Neural crest cell (in vitro differentiated cells): Measurements from ENCODE around the gene RELB. TPM values are rescaled to one million over a fixed set of nuclear protein-coding genes. Genes with fewer than 3 reads are reported as not detected.

Experiments
- DNase-seq: peaks from one replicate; pipeline ENCODE4 v3.0.0; 2021; ENCODE audit warnings: low read depth, mixed read lengths, low spot score
- H3K27ac Mint-ChIP-seq: one replicate; pipeline ENCODE4 v1.8.0; 2021; ENCODE audit warnings: mild to moderate bottlenecking, mixed read lengths; ENCODE audit not compliant: unreplicated experiment
- H3K27me3 Mint-ChIP-seq: 2 replicates; pipeline ENCODE4 v1.8.0; 2021; ENCODE audit warnings: low read depth, mild to moderate bottlenecking, mixed read lengths
- H3K36me3 Mint-ChIP-seq: 2 replicates; pipeline ENCODE4 v1.8.0; 2021; ENCODE audit warnings: low read depth, mild to moderate bottlenecking, mixed read lengths
- H3K4me1 Mint-ChIP-seq: 2 replicates; pipeline ENCODE4 v1.8.0; 2021; ENCODE audit warnings: mixed read lengths
- H3K4me3 Mint-ChIP-seq: one replicate; pipeline ENCODE4 v1.8.0; 2021; ENCODE audit warnings: mild to moderate bottlenecking, mixed read lengths
- H3K9me3 Mint-ChIP-seq: 2 replicates; pipeline ENCODE4 v1.8.0; 2021; ENCODE audit warnings: mixed read lengths
- CTCF ChIP-seq: fragments of 200-600 bp; sonication (generic); conservative IDR thresholded peaks from 2 replicates; pipeline ENCODE4 v1.5.0; 2021; ENCODE audit warnings: antibody characterized with exemption, mild to moderate bottlenecking
- total RNA-seq: library from RNA; stranded (reverse); gene quantifications from 2 replicates; pipeline ENCODE4 v1.2.1, GENCODE V29; 2021

RELB gene
- total RNA-seq, 1 donor from 2014 or later = 3.1 TPM

- H3K4me3 Mint-ChIP-seq = peak overlapping the region; percentile 62
Observed at GRCh38 chr19:45037393-45038169, 36.3 kb downstream of the RELB start.

GRCh38 chr19:45038931-45039893, 37.9 kb downstream of the RELB start, which contains the start of gene CLASRP:
TSS of gene CLASRP (plus strand) at chr19:45039045. CDS start at chr19:45040213, 1,168 bp downstream.
- Mint-ChIP-seq H3K9me3 (no peaks in the 10 kb centered on the region), H3K4me3 (peak within 1 kb of the TSS; percentile 97), H3K4me1 (peaks cover 25% of the 10 kb centered on the region), H3K27ac (peak within 1 kb of the TSS; percentile 87), H3K36me3 (peaks cover 9% of the 10 kb centered on the region), H3K27me3 (no peaks in the 10 kb centered on the region)
- TF ChIP-seq CTCF = no peak
- DNase-seq = peak; percentile 89

More at GRCh38 chr19:45037393-45038169, 36.3 kb downstream of the RELB start:
- no peak overlapping the region for H3K27ac Mint-ChIP-seq
- no peaks in the 10 kb centered on the region for H3K27me3 Mint-ChIP-seq
- no peak for DNase-seq
- no peaks in the 10 kb centered on the region for H3K9me3 Mint-ChIP-seq
- H3K36me3 Mint-ChIP-seq = peaks cover 12% of the 10 kb centered on the region
- peaks cover 25% of the 10 kb centered on the region for H3K4me1 Mint-ChIP-seq
- TF ChIP-seq CTCF = no peak

- Mint-ChIP-seq H3K27ac (peak overlapping the region; percentile 8), H3K4me3 (peak overlapping the region; percentile 97), H3K4me1 (peaks cover 30% of the 10 kb centered on the region), H3K27me3 (no peaks in the 10 kb centered on the region), H3K9me3 (no peaks in the 10 kb centered on the region), H3K36me3 (peaks cover 9% of the 10 kb centered on the region)
- no peak for DNase-seq
- TF ChIP-seq CTCF = no peak
Observed at GRCh38 chr19:45040059-45040771, 39.0 kb downstream of the RELB start.

GRCh38 chr19:45041125-45041524, 39.9 kb downstream of the RELB start:
- Mint-ChIP-seq H3K27ac (no peak overlapping the region), H3K36me3 (peaks cover 9% of the 10 kb centered on the region), H3K4me1 (peaks cover 39% of the 10 kb centered on the region), H3K4me3 (peak overlapping the region; percentile 81), H3K27me3 (no peaks in the 10 kb centered on the region), H3K9me3 (no peaks in the 10 kb centered on the region)
- no peak for TF ChIP-seq CTCF
- no peak for DNase-seq
